ENCODE measurements around the gene PIK3C2A.
"Not testable (repeated sequence)": the region's sequence is repeated elsewhere in the genome, so short reads cannot be mapped to it uniquely, and the experiment has no call there.

Gene PIK3C2A, protein sequence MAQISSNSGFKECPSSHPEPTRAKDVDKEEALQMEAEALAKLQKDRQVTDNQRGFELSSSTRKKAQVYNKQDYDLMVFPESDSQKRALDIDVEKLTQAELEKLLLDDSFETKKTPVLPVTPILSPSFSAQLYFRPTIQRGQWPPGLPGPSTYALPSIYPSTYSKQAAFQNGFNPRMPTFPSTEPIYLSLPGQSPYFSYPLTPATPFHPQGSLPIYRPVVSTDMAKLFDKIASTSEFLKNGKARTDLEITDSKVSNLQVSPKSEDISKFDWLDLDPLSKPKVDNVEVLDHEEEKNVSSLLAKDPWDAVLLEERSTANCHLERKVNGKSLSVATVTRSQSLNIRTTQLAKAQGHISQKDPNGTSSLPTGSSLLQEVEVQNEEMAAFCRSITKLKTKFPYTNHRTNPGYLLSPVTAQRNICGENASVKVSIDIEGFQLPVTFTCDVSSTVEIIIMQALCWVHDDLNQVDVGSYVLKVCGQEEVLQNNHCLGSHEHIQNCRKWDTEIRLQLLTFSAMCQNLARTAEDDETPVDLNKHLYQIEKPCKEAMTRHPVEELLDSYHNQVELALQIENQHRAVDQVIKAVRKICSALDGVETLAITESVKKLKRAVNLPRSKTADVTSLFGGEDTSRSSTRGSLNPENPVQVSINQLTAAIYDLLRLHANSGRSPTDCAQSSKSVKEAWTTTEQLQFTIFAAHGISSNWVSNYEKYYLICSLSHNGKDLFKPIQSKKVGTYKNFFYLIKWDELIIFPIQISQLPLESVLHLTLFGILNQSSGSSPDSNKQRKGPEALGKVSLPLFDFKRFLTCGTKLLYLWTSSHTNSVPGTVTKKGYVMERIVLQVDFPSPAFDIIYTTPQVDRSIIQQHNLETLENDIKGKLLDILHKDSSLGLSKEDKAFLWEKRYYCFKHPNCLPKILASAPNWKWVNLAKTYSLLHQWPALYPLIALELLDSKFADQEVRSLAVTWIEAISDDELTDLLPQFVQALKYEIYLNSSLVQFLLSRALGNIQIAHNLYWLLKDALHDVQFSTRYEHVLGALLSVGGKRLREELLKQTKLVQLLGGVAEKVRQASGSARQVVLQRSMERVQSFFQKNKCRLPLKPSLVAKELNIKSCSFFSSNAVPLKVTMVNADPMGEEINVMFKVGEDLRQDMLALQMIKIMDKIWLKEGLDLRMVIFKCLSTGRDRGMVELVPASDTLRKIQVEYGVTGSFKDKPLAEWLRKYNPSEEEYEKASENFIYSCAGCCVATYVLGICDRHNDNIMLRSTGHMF (N-terminal part only)

GRCh38 chr11:17207317-17208256 is at the start of gene PIK3C2A:
Gene PIK3C2A (minus strand): TSS chr11:17207986. CDS start chr11:17169741, 38,245 bp downstream.
- DNase-seq = peak; percentile 94

GRCh38 chr11:17257196-17257595 is 49.4 kb upstream of the PIK3C2A start:
- DNase-seq = peak; percentile 58

DNA sequence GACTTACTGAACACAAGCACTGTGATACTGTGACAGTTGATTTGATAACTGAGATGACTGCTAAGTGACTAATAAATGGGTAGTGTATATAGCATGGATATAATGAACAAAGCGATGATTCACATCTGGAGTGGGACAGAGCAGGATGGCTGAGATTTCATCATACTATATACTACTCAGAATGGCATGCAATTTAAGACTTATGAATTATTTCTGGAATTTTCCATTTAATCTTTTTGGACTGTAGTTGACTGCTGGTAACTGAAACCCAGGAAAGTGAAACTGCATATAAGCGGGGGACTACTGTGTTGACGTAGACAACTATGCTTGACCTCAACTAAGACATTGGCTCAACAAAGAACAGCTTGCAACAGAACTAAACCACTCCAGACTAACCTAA is 48.7 kb upstream of the PIK3C2A start:
- DNase-seq = peak; percentile 73

DNA sequence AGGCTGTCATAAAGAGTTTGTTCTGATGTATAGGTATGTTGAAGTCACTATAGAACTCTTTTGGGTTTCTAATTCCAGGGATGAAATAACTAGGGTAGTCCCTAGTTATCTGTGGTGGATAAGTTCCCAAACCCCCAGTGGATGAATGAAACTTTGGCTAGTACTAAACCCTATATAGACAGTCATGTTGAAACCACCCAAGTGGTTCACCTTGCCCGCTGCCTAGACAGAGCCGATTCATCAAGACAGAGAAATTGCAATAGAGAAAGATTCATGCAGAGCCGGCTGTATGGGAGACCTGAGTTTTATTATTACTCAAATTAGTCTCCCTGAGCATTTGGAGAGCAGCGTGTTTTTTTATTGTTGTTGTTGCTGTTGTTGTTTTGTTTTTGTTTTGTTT is 44.9 kb upstream of the PIK3C2A start:
- DNase-seq = no peak

DNA sequence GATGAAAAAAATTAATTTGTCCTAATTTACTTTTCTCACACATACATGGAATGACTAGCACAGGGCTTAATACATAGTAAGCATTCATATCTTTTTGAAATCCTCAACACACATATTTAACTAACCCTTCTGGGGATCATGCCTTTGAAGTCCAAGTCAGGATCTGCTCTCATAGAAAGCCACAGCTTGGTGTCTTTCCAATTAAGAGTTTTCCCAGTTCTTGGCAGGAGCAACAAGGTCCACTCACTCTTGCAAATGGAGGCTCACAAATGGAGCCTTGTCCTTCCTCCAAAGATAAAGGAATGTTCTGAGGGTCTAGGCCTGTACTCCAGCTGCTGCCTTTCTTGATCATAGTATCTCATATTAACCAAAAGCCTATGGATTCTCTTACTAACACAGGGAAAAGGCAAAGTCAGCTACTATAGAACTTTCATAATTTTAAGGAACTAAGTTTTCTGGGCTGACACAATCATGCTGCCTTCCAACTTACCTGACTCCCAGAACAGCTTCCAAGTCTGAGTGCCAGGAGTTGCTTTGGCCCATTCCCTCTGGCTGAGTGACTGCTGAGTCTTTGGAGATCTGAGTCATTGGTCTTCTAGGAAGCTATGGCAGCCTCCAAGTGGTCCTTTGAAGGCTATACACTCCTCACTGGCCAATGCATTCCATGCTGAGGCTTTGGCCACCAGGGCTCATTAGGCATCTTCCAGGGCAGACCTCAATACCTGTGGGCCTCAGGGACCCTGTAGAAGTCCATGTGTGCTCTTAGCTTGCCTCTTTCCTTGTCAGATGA is 43.0 kb upstream of the PIK3C2A start:
- DNase-seq = no peak

GRCh38 chr11:17244046-17244445 is 36.3 kb upstream of the PIK3C2A start:
- peak; percentile 27 for DNase-seq

- not testable (repeated sequence) for DNase-seq
Measured at GRCh38 chr11:17242954-17243353, 35.2 kb upstream of the PIK3C2A start.

DNA sequence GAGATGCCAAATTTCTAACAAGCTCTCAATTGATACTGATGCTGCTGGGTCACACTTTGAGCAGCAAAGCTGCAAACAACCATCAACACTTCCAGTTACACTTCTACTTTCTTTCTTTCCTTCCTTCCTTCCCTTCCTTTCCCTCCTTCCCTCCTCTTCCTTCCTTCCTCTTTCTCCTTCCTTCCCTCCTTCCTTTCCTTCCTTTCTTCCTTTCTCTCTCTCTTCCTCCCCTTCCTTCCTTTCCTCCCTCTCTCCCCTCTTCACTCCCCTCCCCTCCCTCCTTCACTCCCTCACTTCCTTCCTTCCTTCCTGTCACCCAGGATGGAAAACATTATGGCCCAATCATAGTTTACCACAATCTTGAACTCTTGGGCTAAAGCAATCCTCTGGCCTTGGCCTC is 33.0 kb upstream of the PIK3C2A start:
- DNase-seq = no peak

DNA sequence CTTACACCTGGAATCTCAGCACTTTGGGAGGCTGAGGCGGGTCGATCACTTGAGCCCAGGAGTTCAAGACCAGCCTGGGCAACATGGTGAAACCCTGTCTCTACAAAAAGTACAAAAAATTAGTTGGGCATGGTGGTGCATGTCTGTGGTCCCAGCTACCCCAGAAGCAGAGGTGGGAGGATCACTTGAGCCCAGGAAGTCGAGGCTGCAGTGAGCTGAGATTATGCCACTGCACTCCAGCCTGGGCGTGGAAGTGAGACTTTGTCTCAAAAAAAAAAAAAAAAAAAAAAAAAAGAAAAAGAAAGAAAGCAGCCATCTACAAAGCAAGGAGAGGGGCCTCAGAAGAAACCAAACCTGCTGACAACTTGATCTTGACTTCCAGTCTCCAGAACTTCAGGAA is 32.1 kb upstream of the PIK3C2A start:
- not testable (repeated sequence) for DNase-seq

GRCh38 chr11:17238377-17238776 is 30.6 kb upstream of the PIK3C2A start:
- no peak for DNase-seq

DNA sequence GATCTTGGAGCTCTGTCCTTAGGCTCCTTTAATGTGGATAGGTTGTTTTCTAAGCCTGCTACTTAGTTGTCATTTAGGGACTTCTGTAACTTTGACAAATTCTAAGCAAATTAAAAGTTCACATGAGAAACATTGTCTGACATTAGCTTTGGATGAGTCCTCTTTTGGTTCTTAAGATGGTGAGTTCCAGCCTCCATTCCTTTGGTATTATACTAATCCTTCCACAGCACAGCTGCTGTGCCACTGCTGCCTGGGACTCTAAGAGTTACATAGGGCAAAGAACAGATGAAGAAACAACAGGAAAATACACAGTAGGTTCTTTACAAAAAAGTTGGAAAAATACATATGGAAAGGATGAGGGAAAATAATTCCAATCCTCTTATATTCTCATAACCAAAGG is 25.3 kb upstream of the PIK3C2A start:
- no peak for DNase-seq

DNA sequence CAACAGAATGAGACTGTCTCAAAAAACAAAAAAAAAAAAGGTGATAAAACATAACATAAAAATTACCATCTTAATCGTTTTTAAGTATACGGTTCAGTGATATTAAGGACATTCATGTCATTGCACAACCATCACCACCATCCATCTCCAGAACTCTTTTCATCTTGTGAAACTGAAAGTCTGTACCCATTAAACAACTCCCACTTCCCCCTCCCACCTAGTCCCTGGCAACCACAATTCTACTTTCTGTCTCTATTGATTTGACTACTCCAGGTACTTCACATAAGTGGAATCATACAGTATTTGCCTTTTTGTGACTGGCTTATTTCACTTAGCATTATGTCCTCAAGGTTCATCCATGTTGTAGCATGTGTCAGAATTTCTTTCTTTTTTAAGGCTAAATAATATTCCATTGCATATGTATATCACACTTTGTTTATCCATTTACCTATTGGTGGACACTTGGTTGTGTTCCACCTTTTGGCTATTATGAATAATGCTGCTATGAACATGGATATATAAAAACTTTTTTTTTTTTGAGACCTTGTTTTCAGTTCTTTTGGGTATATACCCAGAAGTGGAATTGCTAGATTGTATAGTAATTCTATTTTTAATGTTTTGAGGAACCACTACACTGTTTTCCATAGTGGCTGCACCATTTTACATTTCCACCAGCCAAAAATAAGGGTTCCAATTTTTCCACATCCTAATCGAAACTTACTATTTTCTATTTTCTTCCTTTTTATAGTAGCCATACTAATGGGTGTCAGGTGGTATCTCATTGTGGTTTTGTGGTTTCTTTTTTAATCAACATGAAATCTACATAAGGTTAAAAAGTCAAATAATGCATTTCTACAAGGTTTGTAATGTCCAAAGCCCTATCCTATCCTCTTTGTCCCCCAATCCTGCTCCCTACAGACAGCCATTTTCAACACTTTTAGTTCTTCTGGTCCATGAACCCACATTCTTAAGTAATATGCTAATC is 23.4 kb upstream of the PIK3C2A start:
- DNase-seq = peak; percentile 56

DNA sequence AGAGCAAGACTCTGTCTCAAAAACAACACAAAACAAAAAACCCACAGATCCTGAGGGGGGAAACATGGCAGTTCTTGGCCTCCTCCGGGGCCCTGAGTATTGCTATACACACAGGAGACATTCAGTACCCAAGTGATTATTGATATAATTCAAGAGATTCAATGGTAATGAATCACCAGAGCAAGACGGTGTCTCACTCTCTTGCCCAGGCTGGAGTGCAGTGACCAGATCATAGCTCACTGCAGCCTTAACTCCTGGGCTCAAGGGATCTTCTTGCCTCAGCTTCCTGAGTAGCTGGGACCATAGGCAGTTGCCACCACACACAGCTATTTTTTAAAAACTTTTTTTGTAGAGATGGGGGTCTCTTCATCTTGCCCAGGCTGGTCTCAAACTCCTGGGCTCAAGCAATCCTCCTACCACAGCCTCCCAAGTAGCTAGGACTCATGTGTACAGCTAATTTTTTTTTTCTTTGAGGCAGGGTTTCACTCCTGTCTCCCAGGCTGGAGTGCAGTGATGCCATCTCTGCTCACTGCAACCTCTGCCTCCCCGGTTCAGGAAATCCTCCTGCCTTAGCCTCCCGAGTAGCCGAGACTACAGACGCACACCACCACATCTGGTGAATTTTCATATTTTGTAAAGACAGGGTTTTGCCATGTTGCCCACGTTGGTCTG is 21.8 kb upstream of the PIK3C2A start:
- no peak for DNase-seq

GRCh38 chr11:17228186-17228925 is 20.6 kb upstream of the PIK3C2A start:
- not testable (repeated sequence) for DNase-seq

GRCh38 chr11:17224727-17225126 is 16.9 kb upstream of the PIK3C2A start:
- no peak for DNase-seq

- DNase-seq = peak; percentile 53
Measured at GRCh38 chr11:17221968-17222367, 14.2 kb upstream of the PIK3C2A start.

GRCh38 chr11:17219016-17219415 is 11.2 kb upstream of the PIK3C2A start:
- no peak for DNase-seq

GRCh38 chr11:17218403-17218802 is 10.6 kb upstream of the PIK3C2A start:
- DNase-seq = no peak
